Muscle layer of colon (tissue), 2 donors: Measurements from ENCODE around the gene SALL3.
"Not testable (repeated sequence)": the region's sequence is repeated elsewhere in the genome, so short reads cannot be mapped to it uniquely, and the experiment has no call there.

Source experiments
- H3K27ac ChIP-seq: one replicate; pipeline ENCODE4 v1.7.0; 2013; ENCODE audit warnings: low read depth, mild to moderate bottlenecking, low read length, moderate library complexity
- H3K27me3 ChIP-seq, 2 donors: one replicate each; pipeline ENCODE4 v1.7.0; 2013; ENCODE audit warnings: low read length in 2 of 2, mild to moderate bottlenecking in 2 of 2; ENCODE audit not compliant: insufficient read depth in 2 of 2, control insufficient read depth in 1 of 2
- H3K36me3 ChIP-seq: one replicate; pipeline ENCODE4 v1.7.0; 2013; ENCODE audit warnings: mild to moderate bottlenecking, low read length; ENCODE audit not compliant: insufficient read depth
- H3K4me1 ChIP-seq: one replicate; pipeline ENCODE4 v1.7.0; 2013; ENCODE audit warnings: mild to moderate bottlenecking, low read length; ENCODE audit not compliant: insufficient read depth
- H3K4me3 ChIP-seq, 2 donors: one replicate each; pipeline ENCODE4 v1.7.0; 2013; ENCODE audit warnings: low read length in 2 of 2, low read depth in 1 of 2, mild to moderate bottlenecking in 1 of 2, moderate library complexity in 1 of 2
- H3K9ac ChIP-seq: one replicate; pipeline ENCODE4 v1.7.0; 2013; ENCODE audit warnings: low read length
- H3K9me3 ChIP-seq: one replicate; pipeline ENCODE4 v1.7.0; 2013; ENCODE audit warnings: mild to moderate bottlenecking, low read length
- donor health status: abdominal sarcoma.
- donor health status: Adenocarcinoma of cecum.

Gene SALL3

DNA sequence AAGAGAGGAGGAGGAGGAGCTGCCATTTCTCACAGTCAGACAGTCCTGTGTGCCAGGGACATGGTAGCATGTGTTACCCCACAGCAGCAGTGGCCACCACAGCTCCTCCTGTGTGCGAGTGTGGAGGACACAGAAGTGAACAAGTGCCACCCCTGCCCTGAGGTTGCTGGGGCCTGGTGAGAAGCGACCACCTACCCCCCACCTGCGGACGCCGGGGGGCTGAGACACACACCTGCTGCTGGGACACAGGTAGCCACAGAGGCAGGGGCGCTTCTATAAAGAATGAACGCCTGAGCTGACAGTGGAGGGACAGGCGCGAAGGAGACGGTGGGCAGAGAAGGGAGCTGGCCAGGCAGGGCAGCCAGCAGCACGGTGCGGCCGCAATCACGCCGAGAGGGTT is 32.3 kb upstream of the SALL3 start:
- no peak overlapping the region for H3K4me3 ChIP-seq
- no peak overlapping the region for H3K27ac ChIP-seq
- H3K9me3 ChIP-seq, result no peaks in the 10 kb centered on the region
- no peak overlapping the region for H3K9ac ChIP-seq
- no peaks in the 10 kb centered on the region for H3K36me3 ChIP-seq
- no peaks in the 10 kb centered on the region for H3K27me3 ChIP-seq
- H3K4me1 ChIP-seq, result no peaks in the 10 kb centered on the region

DNA sequence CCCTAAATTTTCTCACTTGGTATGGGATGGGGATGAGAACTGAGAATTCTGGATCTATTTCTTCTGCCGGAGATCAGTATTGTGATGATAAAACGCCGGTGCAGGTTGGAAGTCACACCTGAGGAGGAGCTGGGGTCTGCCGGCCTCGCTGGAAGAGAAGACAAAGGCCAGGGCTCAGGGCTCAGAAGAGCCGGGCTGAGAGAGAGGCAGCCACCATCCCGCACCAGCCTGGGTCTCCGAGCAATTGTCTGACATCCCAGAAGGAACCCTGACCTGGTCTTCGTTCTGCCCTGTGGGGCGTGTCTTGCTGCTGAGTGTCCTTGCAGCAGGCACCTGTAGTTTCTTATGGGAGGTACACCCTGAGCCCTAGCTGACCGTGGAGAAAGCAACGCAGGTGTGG is 31.4 kb upstream of the SALL3 start:
- H3K36me3 ChIP-seq, result no peaks in the 10 kb centered on the region
- no peak overlapping the region for H3K27ac ChIP-seq
- no peaks in the 10 kb centered on the region for H3K27me3 ChIP-seq
- H3K9ac ChIP-seq, result no peak overlapping the region
- no peak overlapping the region for H3K4me3 ChIP-seq
- no peaks in the 10 kb centered on the region for H3K9me3 ChIP-seq
- H3K4me1 ChIP-seq, result no peaks in the 10 kb centered on the region

DNA sequence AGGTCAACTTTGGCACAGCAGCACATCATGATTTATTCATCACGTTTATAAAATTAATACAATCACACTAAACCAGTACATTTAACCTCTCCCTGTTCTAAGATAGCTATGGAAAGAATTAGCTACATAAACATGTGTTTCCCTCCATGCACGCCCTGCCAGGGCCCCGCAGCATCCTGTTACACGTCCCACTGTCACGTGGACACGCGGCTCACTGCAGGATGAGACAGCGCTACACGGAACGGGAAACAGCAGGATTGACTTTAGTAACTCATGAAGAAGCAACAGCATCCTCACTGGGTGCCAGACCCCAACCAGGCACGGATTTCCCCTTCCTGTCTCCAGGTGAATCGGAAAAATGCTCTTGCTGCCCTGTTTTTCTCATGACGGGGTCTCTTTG is 30.9 kb upstream of the SALL3 start:
- H3K9ac ChIP-seq, result no peak overlapping the region
- H3K9me3 ChIP-seq, result no peaks in the 10 kb centered on the region
- H3K4me1 ChIP-seq, result no peaks in the 10 kb centered on the region
- no peak overlapping the region for H3K27ac ChIP-seq
- no peaks in the 10 kb centered on the region for H3K27me3 ChIP-seq
- no peak overlapping the region for H3K4me3 ChIP-seq
- H3K36me3 ChIP-seq, result no peaks in the 10 kb centered on the region

DNA sequence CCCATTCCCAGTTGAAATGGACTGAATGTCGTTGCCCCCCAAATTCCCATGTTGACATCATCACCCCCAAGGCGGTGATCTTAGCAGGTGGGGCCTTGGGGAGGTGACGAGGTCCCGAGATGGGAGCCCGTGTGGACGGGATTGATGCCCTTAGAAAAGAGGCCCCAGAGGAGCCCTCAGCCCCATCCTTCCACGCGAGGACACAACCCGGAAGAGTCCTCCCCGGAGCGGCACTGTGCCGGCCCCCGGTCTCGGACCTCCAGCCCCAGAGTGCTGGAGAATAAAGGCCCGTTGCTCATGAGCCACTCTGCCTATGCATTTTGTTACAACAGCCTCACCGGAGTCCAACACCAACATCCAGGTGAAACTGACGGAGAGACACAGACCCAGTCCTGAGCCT is 30.4 kb upstream of the SALL3 start:
- Histone ChIP-seq H3K9ac (no peak overlapping the region), H3K27me3 (no peaks in the 10 kb centered on the region), H3K9me3 (no peaks in the 10 kb centered on the region), H3K4me1 (no peaks in the 10 kb centered on the region), H3K27ac (no peak overlapping the region), H3K4me3 (no peak overlapping the region), H3K36me3 (no peaks in the 10 kb centered on the region)

DNA sequence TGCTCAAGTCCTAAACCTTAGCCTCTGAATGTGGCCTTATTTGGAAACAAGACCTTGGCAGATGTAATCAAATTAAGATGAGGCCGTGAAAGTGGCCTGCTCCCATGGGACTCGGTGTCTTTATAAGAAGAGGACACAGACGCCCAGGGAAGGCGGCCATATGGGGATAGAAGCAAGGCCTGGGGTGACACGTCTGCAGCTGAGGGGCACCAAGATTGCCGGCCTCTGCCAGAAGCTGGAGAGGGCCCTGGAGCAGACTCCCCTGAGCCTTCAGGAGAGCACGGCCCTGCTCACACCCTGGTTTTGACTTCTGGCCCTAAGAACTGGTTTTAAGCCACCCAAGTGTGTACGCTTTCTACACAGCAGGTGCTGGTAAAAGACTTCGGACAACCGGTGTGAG is 29.2 kb upstream of the SALL3 start:
- H3K27me3 ChIP-seq, result peaks cover 0 to 4% of the 10 kb centered on the region in 2 donors
- no peaks in the 10 kb centered on the region for H3K9me3 ChIP-seq
- no peaks in the 10 kb centered on the region for H3K36me3 ChIP-seq
- no peak overlapping the region for H3K9ac ChIP-seq
- H3K4me1 ChIP-seq, result no peaks in the 10 kb centered on the region
- no peak overlapping the region for H3K4me3 ChIP-seq
- H3K27ac ChIP-seq, result no peak overlapping the region

DNA sequence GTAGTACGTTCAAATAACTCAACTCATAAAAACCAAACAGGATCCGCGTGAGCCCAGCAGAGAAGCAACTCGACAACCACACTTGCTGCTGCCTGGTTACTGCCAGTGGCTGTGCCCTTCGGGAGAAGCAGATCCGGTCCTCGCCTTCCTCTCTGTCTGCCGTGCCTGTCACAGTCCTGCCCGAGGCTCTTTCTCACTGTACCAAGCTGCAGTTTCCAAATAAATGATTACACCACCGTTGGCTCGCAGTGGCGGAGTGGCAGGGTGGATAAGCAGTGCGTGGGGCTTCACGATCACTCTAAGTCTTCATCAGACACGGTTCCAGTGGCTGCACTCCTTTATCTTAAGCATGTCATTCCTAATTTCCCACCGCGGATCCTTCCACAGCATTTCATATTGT is 26.1 kb upstream of the SALL3 start:
- Histone ChIP-seq H3K4me1 (no peaks in the 10 kb centered on the region), H3K9ac (no peak overlapping the region), H3K36me3 (no peaks in the 10 kb centered on the region), H3K27me3 (peaks cover 0 to 4% of the 10 kb centered on the region in 2 donors), H3K27ac (no peak overlapping the region), H3K9me3 (no peaks in the 10 kb centered on the region), H3K4me3 (no peak overlapping the region)

DNA sequence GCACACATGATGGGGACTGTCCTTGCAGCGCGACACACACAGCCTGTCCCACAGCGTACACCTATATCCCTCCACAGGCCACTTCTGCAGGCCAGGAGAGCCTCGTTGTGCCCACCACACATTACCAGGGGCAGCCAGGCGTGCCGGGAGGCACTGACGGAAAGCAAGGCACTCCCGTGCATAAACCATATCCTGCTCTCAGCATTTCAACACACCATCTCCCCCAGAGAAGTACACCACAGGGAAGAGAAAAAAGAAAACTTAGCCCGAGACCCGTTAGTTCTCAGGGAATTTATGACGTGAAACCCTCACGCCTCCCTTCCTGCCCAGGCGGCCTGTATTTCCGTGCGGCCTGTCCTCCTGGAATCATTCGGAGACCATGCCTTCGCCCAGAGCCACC is 24.6 kb upstream of the SALL3 start:
- H3K9me3 ChIP-seq, result no peaks in the 10 kb centered on the region
- H3K9ac ChIP-seq, result no peak overlapping the region
- no peaks in the 10 kb centered on the region for H3K36me3 ChIP-seq
- no peak overlapping the region for H3K27ac ChIP-seq
- H3K27me3 ChIP-seq, result peaks cover 0 to 4% of the 10 kb centered on the region in 2 donors
- H3K4me1 ChIP-seq, result no peaks in the 10 kb centered on the region
- no peak overlapping the region for H3K4me3 ChIP-seq

DNA sequence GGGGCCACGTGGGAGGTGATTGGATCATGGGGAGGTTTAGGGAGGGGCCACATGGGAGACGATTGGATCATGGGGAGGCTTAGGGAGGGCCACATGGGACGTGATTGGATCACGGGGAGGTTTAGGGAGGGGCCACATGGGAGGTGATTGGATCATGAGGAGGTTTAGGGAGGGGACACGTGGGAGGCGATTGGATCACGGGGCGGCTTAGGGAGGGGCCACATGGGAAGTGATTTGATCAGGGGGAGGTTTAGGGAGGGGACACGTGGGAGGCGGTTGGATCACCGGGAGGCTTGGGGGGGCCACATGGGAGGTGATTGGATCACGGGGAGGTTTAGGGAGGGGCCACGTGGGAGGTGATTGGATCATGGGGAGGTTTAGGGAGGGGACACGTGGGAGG is 22.5 kb upstream of the SALL3 start:
- H3K9me3 ChIP-seq, result no peaks in the 10 kb centered on the region
- no peak overlapping the region for H3K27ac ChIP-seq
- no peaks in the 10 kb centered on the region for H3K4me1 ChIP-seq
- no peaks in the 10 kb centered on the region for H3K36me3 ChIP-seq
- no peak overlapping the region for H3K9ac ChIP-seq
- H3K4me3 ChIP-seq, result no peak overlapping the region
- peaks cover 0 to 4% of the 10 kb centered on the region in 2 donors for H3K27me3 ChIP-seq

DNA sequence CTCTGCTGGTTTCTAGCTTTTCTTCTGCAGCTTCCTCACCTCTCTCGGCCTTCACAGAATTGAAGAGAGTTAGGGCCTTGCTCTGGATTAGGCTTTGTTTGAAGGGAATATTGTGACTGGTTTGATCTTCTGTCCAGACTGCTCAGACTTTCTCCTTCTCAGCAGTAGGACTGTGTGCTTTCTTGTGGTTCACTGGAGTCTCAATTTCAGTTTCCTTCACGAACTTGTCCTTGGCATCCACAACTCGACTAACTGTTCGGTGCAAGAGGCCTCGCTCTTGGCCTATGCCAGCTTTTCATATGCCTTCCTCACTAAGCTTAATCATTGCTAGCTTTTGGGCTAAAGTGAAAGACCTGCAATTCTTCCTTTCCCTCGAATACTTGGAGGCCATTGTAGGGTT is 18.9 kb upstream of the SALL3 start:
- H3K27me3 ChIP-seq, result no peaks in the 10 kb centered on the region
- H3K4me1 ChIP-seq, result no peaks in the 10 kb centered on the region
- no peak overlapping the region for H3K27ac ChIP-seq
- no peaks in the 10 kb centered on the region for H3K9me3 ChIP-seq
- no peaks in the 10 kb centered on the region for H3K36me3 ChIP-seq
- H3K9ac ChIP-seq, result no peak overlapping the region
- H3K4me3 ChIP-seq, result no peak overlapping the region

DNA sequence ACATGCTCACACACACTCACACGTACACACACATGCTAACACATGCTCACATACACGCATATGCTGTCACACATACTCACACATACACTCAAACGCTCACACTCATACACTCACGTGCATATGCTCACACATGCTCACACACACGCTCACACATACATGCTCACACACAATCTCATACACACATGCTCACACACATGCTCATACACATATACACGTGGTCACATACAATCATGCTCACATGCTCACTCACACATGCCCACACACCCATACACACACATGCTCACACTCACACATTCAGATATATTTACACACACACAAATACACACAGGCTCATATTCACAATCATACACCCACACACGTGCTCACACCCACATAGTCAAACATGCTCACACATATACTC is 17.5 kb upstream of the SALL3 start:
- H3K9ac ChIP-seq, result no peak overlapping the region
- H3K27ac ChIP-seq, result no peak overlapping the region
- no peak overlapping the region for H3K4me3 ChIP-seq
- H3K27me3 ChIP-seq, result no peaks in the 10 kb centered on the region
- no peaks in the 10 kb centered on the region for H3K4me1 ChIP-seq
- H3K36me3 ChIP-seq, result no peaks in the 10 kb centered on the region
- H3K9me3 ChIP-seq, result no peaks in the 10 kb centered on the region

DNA sequence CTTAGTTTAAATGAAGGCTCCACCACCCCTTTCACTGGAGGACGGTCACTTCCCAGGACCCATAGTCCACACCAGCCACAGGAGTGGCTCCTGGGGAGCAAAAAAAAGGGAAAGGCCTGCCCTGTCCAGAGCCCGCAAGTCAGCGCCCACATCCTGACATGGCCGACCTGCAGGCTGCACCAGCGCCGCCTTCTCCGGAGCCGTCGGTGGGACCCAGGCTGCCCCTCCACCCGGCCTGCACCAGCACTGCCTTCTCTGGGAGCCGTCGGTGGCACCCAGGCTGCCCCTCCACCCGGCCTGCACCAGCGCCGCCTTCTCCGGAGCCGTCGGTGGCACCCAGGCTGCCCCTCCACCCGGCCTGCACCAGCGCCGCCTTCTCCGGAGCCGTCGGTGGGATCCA is 14.9 kb upstream of the SALL3 start:
- H3K4me1 ChIP-seq, H3K4me3 ChIP-seq, H3K27me3 ChIP-seq, H3K27ac ChIP-seq, H3K36me3 ChIP-seq, H3K9ac ChIP-seq, H3K9me3 ChIP-seq: not testable (repeated sequence)

DNA sequence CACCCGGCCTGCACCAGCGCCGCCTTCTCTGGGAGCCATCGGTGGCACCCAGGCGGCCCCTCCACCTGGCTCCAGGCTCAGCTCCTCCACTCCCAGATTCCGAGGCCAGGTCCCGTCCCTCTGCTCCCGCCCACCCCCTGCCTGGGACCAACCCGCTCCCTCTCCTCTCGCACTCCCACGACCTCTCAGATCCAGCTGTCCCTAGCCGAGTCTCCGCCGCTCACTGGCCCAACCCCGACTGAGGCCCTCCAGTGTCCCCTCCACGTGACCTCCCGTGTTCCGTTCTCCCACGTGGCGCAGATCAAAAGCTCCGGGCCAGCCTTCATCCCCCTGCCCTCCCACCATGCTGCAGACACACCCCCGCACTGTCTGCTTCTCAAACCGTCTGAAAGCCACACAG is 14.4 kb upstream of the SALL3 start:
- Histone ChIP-seq H3K4me3 (no peak overlapping the region), H3K4me1 (no peaks in the 10 kb centered on the region), H3K36me3 (no peaks in the 10 kb centered on the region), H3K9ac (no peak overlapping the region), H3K27me3 (no peaks in the 10 kb centered on the region), H3K27ac (no peak overlapping the region), H3K9me3 (no peaks in the 10 kb centered on the region)
